Mucosa of descending colon (tissue), 3 donors: ENCODE measurements around the gene HBG2. TPM values are rescaled to one million over a fixed set of nuclear protein-coding genes. Genes with fewer than 3 reads are reported as not detected.

Experiments used
- ATAC-seq: fragments of 200-7000 bp; cut with Tn5 transposase; one replicate; pipeline ENCODE4 v1.9.1; 2020; ENCODE audit warnings: mild to moderate bottlenecking, moderate library complexity
- DNase-seq, 3 donors: peaks; one replicate each; pipeline ENCODE4 v3.0.0-alpha.2; 2020
- H3K36me3 ChIP-seq: fragments of 200-600 bp; one replicate; pipeline ENCODE4 v1.8.0; 2021; ENCODE audit warnings: low read depth, mild to moderate bottlenecking
- H3K4me1 ChIP-seq: fragments of 200-600 bp; one replicate; pipeline ENCODE4 v1.8.0; 2021; ENCODE audit warnings: low read depth, mild to moderate bottlenecking
- H3K4me3 ChIP-seq: fragments of 200-600 bp; one replicate; pipeline ENCODE4 v1.8.0; 2021; ENCODE audit warnings: mild to moderate bottlenecking
- H3K9me3 ChIP-seq: fragments of 200-600 bp; one replicate; pipeline ENCODE4 v1.8.0; 2021; ENCODE audit warnings: mild to moderate bottlenecking
- intact Hi-C, 2 donors: fragments of 100-400 bp; cut with DNase I in 1 of 2; cut with micrococcal nuclease in 1 of 2; formaldehyde crosslinking; loops; one replicate each; pipeline versions ENCODE4 v1.11.0 to v1.11.1; 2022; cut with DNase I, micrococcal nuclease
- total RNA-seq, 3 donors: library from RNA; stranded (reverse); fragmentation: NEBNext Ultra II Directional in 2 of 3; extraction: Animal tissue kit (Norgen Biotek cat#: 25700) in 2 of 3; gene quantifications; one replicate each; pipeline versions ENCODE4 v1.2.1 to v1.2.4, GENCODE V29; 2021 to 2023
- TF ChIP-seq, protein P1 (sequence below): fragments of 200-600 bp; IDR thresholded peaks from one replicate; pipeline ENCODE4 v1.8.0; 2022; ENCODE audit warnings: antibody characterized with exemption, mild to moderate bottlenecking
- donor health status: DM: no; HTN: no; CAD: no; lungs with moderate emphysema.
- donor health status: DM: no; HTN: no; CAD: no.
- donor health status: DM: no; HTN: yes; CAD: no.

The HBG2 gene
- total RNA-seq, 3 donors from 2014 or later, result not detected

DNA sequence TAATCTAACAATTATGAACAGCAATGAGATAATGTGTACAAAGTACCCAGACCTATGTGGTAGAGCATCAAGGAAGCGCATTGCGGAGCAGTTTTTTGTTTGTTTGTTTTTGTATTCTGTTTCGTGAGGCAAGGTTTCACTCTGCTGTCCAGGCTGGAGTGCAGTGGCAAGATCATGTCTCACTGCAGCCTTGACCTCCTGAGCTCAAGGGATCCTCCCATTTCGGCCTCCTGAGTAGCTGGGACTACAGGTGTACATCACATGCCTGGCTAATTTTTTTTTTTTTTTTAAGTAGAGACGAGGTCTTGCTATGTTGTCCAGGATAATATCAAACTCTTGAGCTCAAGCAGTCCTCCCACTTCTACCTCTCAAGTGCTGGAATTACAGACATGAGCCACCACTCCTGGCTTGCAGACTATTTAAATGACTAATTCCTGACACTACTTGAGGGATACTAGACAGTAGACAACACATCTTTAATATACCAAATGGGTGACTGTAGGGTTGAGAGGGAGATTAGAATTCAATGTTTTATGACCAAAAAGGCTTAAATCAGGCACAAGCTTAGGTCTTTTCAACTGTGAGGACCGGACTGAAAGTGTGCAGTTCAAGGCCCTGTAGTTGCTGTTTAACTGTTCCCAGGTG, 34.4 kb upstream of the HBG2 start:
- H3K4me3 ChIP-seq, result no peak overlapping the region
- intact Hi-C loops, result no loop called here

DNA sequence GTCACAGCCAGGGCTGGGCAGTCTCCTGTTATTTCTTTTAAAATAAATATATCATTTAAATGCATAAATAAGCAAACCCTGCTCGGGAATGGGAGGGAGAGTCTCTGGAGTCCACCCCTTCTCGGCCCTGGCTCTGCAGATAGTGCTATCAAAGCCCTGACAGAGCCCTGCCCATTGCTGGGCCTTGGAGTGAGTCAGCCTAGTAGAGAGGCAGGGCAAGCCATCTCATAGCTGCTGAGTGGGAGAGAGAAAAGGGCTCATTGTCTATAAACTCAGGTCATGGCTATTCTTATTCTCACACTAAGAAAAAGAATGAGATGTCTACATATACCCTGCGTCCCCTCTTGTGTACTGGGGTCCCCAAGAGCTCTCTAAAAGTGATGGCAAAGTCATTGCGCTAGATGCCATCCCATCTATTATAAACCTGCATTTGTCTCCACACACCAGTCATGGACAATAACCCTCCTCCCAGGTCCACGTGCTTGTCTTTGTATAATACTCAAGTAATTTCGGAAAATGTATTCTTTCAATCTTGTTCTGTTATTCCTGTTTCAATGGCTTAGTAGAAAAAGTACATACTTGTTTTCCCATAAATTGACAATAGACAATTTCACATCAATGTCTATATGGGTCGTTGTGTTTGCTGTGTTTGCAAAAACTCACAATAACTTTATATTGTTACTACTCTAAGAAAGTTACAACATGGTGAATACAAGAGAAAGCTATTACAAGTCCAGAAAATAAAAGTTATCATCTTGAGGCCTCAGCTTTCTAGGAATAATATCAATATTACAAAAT, 33.7 kb upstream of the HBG2 start:
- TF ChIP-seq, protein P1, sequence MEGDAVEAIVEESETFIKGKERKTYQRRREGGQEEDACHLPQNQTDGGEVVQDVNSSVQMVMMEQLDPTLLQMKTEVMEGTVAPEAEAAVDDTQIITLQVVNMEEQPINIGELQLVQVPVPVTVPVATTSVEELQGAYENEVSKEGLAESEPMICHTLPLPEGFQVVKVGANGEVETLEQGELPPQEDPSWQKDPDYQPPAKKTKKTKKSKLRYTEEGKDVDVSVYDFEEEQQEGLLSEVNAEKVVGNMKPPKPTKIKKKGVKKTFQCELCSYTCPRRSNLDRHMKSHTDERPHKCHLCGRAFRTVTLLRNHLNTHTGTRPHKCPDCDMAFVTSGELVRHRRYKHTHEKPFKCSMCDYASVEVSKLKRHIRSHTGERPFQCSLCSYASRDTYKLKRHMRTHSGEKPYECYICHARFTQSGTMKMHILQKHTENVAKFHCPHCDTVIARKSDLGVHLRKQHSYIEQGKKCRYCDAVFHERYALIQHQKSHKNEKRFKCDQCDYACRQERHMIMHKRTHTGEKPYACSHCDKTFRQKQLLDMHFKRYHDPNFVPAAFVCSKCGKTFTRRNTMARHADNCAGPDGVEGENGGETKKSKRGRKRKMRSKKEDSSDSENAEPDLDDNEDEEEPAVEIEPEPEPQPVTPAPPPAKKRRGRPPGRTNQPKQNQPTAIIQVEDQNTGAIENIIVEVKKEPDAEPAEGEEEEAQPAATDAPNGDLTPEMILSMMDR, result no peak
- no peak for ATAC-seq
- Histone ChIP-seq H3K4me3 (no peak overlapping the region), H3K4me1 (no peaks in the 10 kb centered on the region), H3K9me3 (no peaks in the 10 kb centered on the region), H3K36me3 (no peaks in the 10 kb centered on the region)
- no peak for DNase-seq
- intact Hi-C loops, result no loop called here

More for the DNA sequence above, 34.4 kb upstream of the HBG2 start:
- DNase-seq (no peak), ATAC-seq (no peak)
- TF ChIP-seq, protein P1, result no peak
- no peaks in the 10 kb centered on the region for H3K36me3 ChIP-seq
- no peaks in the 10 kb centered on the region for H3K9me3 ChIP-seq
- H3K4me1 ChIP-seq, result no peaks in the 10 kb centered on the region

DNA sequence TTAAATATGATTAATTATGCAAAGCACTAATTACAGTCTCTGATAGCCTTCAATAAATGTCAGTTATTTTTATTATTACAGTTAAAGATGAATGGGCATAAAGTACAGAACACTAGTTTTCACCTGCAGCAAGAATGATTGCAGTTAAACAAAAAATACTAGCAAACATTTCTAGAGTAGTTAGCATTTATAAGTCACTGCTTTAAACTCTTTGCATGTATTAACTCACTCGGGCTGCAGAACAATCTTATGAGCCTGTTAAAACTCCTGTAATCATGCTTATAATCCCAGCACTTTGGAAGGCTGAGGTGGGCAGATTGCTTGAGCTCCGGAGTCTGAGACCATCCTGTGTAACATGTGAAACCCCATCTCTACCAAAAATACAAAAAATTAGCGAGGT, 32.3 kb upstream of the HBG2 start:
- ATAC-seq, result no peak
- TF ChIP-seq, protein P1, result no peak
- no peak for DNase-seq
- intact Hi-C loops, result no loop called here
- Histone ChIP-seq H3K4me1 (no peaks in the 10 kb centered on the region), H3K4me3 (no peak overlapping the region), H3K9me3 (no peaks in the 10 kb centered on the region), H3K36me3 (no peaks in the 10 kb centered on the region)

DNA sequence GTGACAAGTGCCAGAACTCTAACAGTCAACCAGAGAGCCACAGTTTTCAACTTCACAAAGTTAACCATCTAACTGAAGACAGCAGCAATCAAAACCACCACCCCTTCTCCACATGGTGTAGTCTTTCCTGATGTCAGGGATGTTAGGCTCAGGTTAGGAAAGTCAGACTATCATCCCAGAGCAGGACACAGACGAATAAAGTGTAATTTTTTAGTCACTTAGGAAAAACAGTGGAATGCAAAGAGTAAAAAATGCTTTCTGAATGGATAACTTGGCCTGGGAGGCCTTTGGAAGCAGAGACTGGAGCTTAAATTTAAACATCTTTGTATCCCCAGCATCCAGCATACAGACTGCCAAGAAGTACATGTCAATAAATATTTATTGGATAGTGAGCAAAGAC, 31.8 kb upstream of the HBG2 start:
- no peaks in the 10 kb centered on the region for H3K4me1 ChIP-seq
- no peaks in the 10 kb centered on the region for H3K9me3 ChIP-seq
- intact Hi-C loops, result no loop called here
- DNase-seq, result no peak
- TF ChIP-seq, protein P1, result no peak
- H3K36me3 ChIP-seq, result no peaks in the 10 kb centered on the region
- H3K4me3 ChIP-seq, result no peak overlapping the region
- no peak for ATAC-seq

DNA sequence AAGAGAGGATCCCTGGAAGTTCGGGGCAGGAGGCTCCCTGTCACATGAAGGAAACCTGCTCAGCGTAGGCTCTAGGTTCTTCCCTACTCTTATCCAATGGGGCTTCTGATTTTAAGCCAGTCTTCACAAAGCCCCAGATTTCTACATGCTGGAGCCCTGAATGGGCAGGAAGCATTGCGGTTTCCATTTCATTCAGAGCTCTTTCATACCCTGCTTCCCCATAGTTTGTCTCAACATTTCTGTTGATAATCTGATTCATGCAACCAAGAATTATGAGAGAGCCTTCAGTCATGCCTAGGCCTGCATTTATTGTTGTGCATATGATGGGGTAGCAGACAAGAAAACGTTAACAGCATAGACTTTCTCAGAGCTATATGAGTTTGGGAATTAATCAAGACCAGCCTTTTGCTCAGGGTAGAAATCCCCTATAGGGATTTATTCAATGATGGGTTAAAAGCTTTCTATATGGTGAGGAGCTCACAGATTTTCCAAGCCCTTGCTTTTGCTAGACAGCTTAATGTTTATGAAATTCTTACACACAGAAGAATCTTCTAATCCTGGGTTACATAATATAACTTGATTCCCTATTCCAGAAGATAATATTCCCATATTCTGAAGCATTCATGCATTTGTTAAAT, 31.2 kb upstream of the HBG2 start:
- TF ChIP-seq, protein P1, result no peak
- ATAC-seq, result no peak
- intact Hi-C loops, result no loop called here
- H3K4me1 ChIP-seq, result no peaks in the 10 kb centered on the region
- DNase-seq, result no peak
- H3K4me3 ChIP-seq, result no peak overlapping the region
- H3K36me3 ChIP-seq, result no peaks in the 10 kb centered on the region
- no peaks in the 10 kb centered on the region for H3K9me3 ChIP-seq
